Fibroblast of lung (primary cell): ENCODE measurements around the gene RTKN2.

ENCODE experiments used
- CTCF ChIP-seq, 2 donors: IDR thresholded peaks in 1 of 2; conservative IDR thresholded peaks in 1 of 2; 1 replicate in 1 of 2; 2 replicates in 1 of 2; pipeline ENCODE4 v1.5.1; 2011 to 2012; ENCODE audit warnings: low read length in 2 of 2, control low read depth in 1 of 2, inconsistent platforms in 1 of 2, low read depth in 1 of 2, mild to moderate bottlenecking in 1 of 2
- EZH2 ChIP-seq: IDR thresholded peaks from 2 replicates; pipeline ENCODE4 v1.5.1; 2012; ENCODE audit warnings: low read length, control low read depth, mild to moderate bottlenecking; ENCODE audit errors: missing control alignments

GRCh38 chr10:62259456-62259855 lies 9.2 kb downstream of the RTKN2 start:
- no peak for TF ChIP-seq CTCF (conservative IDR thresholded peaks at IDR 0.05 in 1 of 2, IDR thresholded peaks at IDR 0.05 in 1 of 2; ENCODE audit: low read depth in 1 of 2, low read length in 2 of 2)
- TF ChIP-seq EZH2: no peak
